Measurements from ENCODE around the gene FOXJ3. TPM values are rescaled to one million over a fixed set of nuclear protein-coding genes. Genes with fewer than 3 reads are reported as not detected.

FOXJ3 gene
- total and polyA plus RNA-seq, 2 of the 8 experiments (the other 6 are each of a cell fraction or from before 2014, with no cell fraction given): 48.6 to 51.9 TPM

DNA sequence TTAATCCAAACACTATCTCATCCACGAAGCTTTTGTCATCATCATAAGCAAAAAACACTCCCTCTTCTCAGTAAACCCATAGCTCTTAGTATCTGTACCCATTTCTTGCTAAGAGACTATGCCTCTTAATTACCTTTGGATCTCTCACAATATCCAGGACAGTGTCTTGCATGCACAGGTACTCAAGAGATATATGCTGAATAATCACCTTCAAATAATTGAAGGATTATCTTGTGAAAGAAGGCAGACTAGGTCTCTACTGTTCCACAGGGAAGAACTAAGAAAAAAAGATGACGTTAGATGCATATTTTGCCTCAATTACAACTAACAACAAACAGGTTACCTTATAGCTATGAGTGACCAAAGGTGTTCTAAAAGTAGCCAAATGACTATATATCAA, 11.5 kb downstream of the FOXJ3 start:
- H3K27ac ChIP-seq (ENCODE audit: low read depth, low read length): no peak overlapping the region
- no peak overlapping the region for H2BK15ac ChIP-seq (ENCODE audit: low read length)
- 0 out of 2 replicates have a peak, but pooled peaks cover 4% of the 10 kb centered on the region for H3K79me1 ChIP-seq (ENCODE audit: low read depth, low read length)
- no peak overlapping the region for H2BK120ac ChIP-seq (replicated peaks; ENCODE audit: low read depth, low read length)
- no peak overlapping the region for H3K9ac ChIP-seq (replicated peaks in 1 of 4; ENCODE audit: extremely low read depth in 1 of 4, low read depth in 3 of 4, low read length in 3 of 4)
- CTCF ChIA-PET (ENCODE audit: partially characterized antibody): no interaction called here
- H3K36me3 ChIP-seq (ENCODE audit: control insufficient read depth in 2 of 4, insufficient read depth in 4 of 4, low read length in 3 of 4): no peaks in the 10 kb centered on the region
- no peak overlapping the region for H3K14ac ChIP-seq (ENCODE audit: insufficient read length)
- no peak for FAIRE-seq
- no peaks in the 10 kb centered on the region for H3K4me1 ChIP-seq (replicated peaks in 1 of 4; ENCODE audit: control insufficient read depth in 3 of 4, insufficient read depth in 4 of 4, low read length in 3 of 4)
- H4K8ac ChIP-seq (ENCODE audit: extremely low read depth, insufficient read depth, low read length): no peak overlapping the region
- H4K91ac ChIP-seq (replicated peaks; ENCODE audit: insufficient read length, low read length): no peak overlapping the region
- no peak overlapping the region for H2BK12ac ChIP-seq (ENCODE audit: low read depth, low read length)
- 92% methylated on average over 2 of the region's 2 CpGs; no CpG with 5 or more reads in 1 of the 2 experiments for WGBS, 2 experiments (ENCODE audit: extremely low coverage in 1 of 2, insufficient coverage in 1 of 2, insufficient read length in 1 of 2, insufficient replicate concordance in 2 of 2, low coverage in 1 of 2, low lambda C conversion rate in 2 of 2, missing lambda C conversion rate in 1 of 2)
- no peak overlapping the region for H4K5ac ChIP-seq (ENCODE audit: insufficient read length, low read depth, low read length)
- H3K4ac ChIP-seq (replicated peaks; ENCODE audit: insufficient read length, low read depth, low read length): no peak overlapping the region
- H3K27me3 ChIP-seq (replicated peaks in 1 of 4; ENCODE audit: control insufficient read depth in 3 of 4, extremely low read depth in 1 of 4, insufficient read depth in 3 of 4, low read length in 3 of 4): no peaks in the 10 kb centered on the region
- H3K9me3 ChIP-seq (ENCODE audit: insufficient read depth in 2 of 2, low read depth in 1 of 2, low read length in 1 of 2): no peaks in the 10 kb centered on the region
- no peak overlapping the region for H3K18ac ChIP-seq (ENCODE audit: extremely low read depth, low read length)
- H3K56ac ChIP-seq (replicated peaks; ENCODE audit: insufficient read length, low read depth, low read length): no peak overlapping the region
- H3K79me2 ChIP-seq (ENCODE audit: control insufficient read depth in 1 of 2, insufficient read depth in 2 of 2, low read length in 2 of 2): peaks cover 32 to 96% of the 10 kb centered on the region in 2 experiments
- H4K20me1 ChIP-seq (replicated peaks in 1 of 2; ENCODE audit: control insufficient read depth in 1 of 2, insufficient read depth in 2 of 2, low read length in 2 of 2): peaks cover 24 to 34% of the 10 kb centered on the region in 2 experiments
- no peak for DNase-seq (ENCODE audit: low read depth in 1 of 2, low spot score in 2 of 2)
- no peak overlapping the region for H3K4me3 ChIP-seq (ENCODE audit: extremely low read depth in 1 of 4, insufficient read depth in 2 of 4, low read depth in 3 of 4, low read length in 4 of 4)
- POLR2A ChIA-PET (ENCODE audit: partially characterized antibody): no interaction called here
- H2AFZ ChIP-seq (ENCODE audit: low read length): no peak overlapping the region
- no peak overlapping the region for H3K4me2 ChIP-seq (ENCODE audit: insufficient read depth in 1 of 2, low read depth in 2 of 2, low read length in 2 of 2)
- H2AK5ac ChIP-seq (ENCODE audit: low read depth, low read length): no peak overlapping the region
- TF ChIP-seq RNF2 (IDR thresholded peaks at IDR 0.05; ENCODE audit: borderline replicate concordance, low read depth, low read length, missing control alignments, poor library complexity, severe bottlenecking): no peak
- TF ChIP-seq RXRA (IDR thresholded peaks at IDR 0.05; ENCODE audit: insufficient read depth, low read depth, low read length): no peak
- TF ChIP-seq, protein P1, sequence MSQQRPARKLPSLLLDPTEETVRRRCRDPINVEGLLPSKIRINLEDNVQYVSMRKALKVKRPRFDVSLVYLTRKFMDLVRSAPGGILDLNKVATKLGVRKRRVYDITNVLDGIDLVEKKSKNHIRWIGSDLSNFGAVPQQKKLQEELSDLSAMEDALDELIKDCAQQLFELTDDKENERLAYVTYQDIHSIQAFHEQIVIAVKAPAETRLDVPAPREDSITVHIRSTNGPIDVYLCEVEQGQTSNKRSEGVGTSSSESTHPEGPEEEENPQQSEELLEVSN (IDR thresholded peaks at IDR 0.05): no peak
- TF ChIP-seq, protein P2, sequence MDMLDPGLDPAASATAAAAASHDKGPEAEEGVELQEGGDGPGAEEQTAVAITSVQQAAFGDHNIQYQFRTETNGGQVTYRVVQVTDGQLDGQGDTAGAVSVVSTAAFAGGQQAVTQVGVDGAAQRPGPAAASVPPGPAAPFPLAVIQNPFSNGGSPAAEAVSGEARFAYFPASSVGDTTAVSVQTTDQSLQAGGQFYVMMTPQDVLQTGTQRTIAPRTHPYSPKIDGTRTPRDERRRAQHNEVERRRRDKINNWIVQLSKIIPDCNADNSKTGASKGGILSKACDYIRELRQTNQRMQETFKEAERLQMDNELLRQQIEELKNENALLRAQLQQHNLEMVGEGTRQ (IDR thresholded peaks at IDR 0.05; ENCODE audit: low read length): no peak
- no peaks in the 10 kb centered on the region for H3K23me2 ChIP-seq (ENCODE audit: low read depth, low read length)
- no peak overlapping the region for H3K23ac ChIP-seq (ENCODE audit: insufficient read length)
- H2BK5ac ChIP-seq (ENCODE audit: low read depth, low read length): no peak overlapping the region
- H2BK20ac ChIP-seq (ENCODE audit: low read length): no peak overlapping the region

Data from H1 (cell line).